WTC11 (cell line): ENCODE results near the gene MED27. TPM values are rescaled to one million over a fixed set of nuclear protein-coding genes. Genes with fewer than 3 reads are reported as not detected.

Experiments
- ATAC-seq: fragments of 200-7000 bp; cut with Tn5 transposase; 2 replicates; pipeline ENCODE4 v1.10.0; 2021; ENCODE audit warnings: mild to moderate bottlenecking, moderate library complexity
- CTCF ChIA-PET: fragments of 300-600 bp; sonication (Branson Sonifier 250); formaldehyde crosslinking; loops from one replicate; lab custom pipeline; 2021; ENCODE audit warnings: antibody characterized with exemption; lab: Charles Lee
- POLR2A ChIA-PET: fragments of 350-600 bp; sonication (Branson Sonifier 250); formaldehyde crosslinking; loops from one replicate; lab custom pipeline; 2021; ENCODE audit warnings: antibody characterized with exemption; lab: Charles Lee
- DNase-seq: peaks from one replicate; pipeline ENCODE4 v3.0.0; 2021; ENCODE audit warnings: low spot score
- H3K27ac Mint-ChIP-seq: 2 replicates; pipeline ENCODE4 v1.8.0; 2021; ENCODE audit warnings: mixed read lengths
- H3K27me3 Mint-ChIP-seq: 2 replicates; pipeline ENCODE4 v1.8.0; 2021; ENCODE audit warnings: low read depth, mild to moderate bottlenecking, moderate library complexity, mixed read lengths
- H3K36me3 Mint-ChIP-seq: 2 replicates; pipeline ENCODE4 v1.8.0; 2021; ENCODE audit warnings: mixed read lengths
- H3K4me1 Mint-ChIP-seq: 2 replicates; pipeline ENCODE4 v1.8.0; 2022; ENCODE audit warnings: mixed read lengths
- H3K4me3 Mint-ChIP-seq: 2 replicates; pipeline ENCODE4 v1.8.0; 2021; ENCODE audit warnings: mild to moderate bottlenecking, moderate library complexity, mixed read lengths
- H3K9me3 Mint-ChIP-seq: 2 replicates; pipeline ENCODE4 v1.8.0; 2021; ENCODE audit warnings: mixed read lengths
- ATF1 ChIP-seq: sonication (generic); formaldehyde crosslinking; IDR thresholded peaks from 2 replicates; pipeline ENCODE4 v1.8.1; 2023; ENCODE audit warnings: mild to moderate bottlenecking, moderate library complexity, missing genetic modification reagents
- ETV6 ChIP-seq: sonication (generic); formaldehyde crosslinking; IDR thresholded peaks from 2 replicates; pipeline ENCODE4 v1.8.1; 2022; ENCODE audit warnings: mild to moderate bottlenecking, missing genetic modification reagents
- FOXJ3 ChIP-seq: sonication (generic); formaldehyde crosslinking; IDR thresholded peaks from 2 replicates; pipeline ENCODE4 v1.9.0; 2021; ENCODE audit warnings: missing genetic modification reagents, mild to moderate bottlenecking, borderline replicate concordance
- FOXP1 ChIP-seq: sonication (generic); formaldehyde crosslinking; IDR thresholded peaks from 2 replicates; pipeline ENCODE4 v1.8.0; 2022; ENCODE audit warnings: missing genetic modification reagents, mild to moderate bottlenecking, moderate library complexity, borderline replicate concordance
- NFYB ChIP-seq: sonication (generic); formaldehyde crosslinking; conservative IDR thresholded peaks from 2 replicates; pipeline ENCODE4 v1.8.0; 2022; ENCODE audit warnings: low read depth, missing genetic modification reagents
- NR1H2 ChIP-seq: sonication (generic); formaldehyde crosslinking; IDR thresholded peaks from 2 replicates; pipeline ENCODE4 v1.9.0; 2021; ENCODE audit warnings: mild to moderate bottlenecking, moderate library complexity, missing genetic modification reagents
- RORB ChIP-seq: fragments of 250-450 bp; sonication (Bioruptor Pico); IDR thresholded peaks from 2 replicates; pipeline ENCODE4 v1.9.0; 2021; ENCODE audit warnings: mild to moderate bottlenecking
- SOX15 ChIP-seq: fragments of 250-450 bp; sonication (Bioruptor Pico); IDR thresholded peaks from 2 replicates; pipeline ENCODE4 v1.9.0; 2021; ENCODE audit warnings: mild to moderate bottlenecking
- TCF7 ChIP-seq: sonication (generic); formaldehyde crosslinking; IDR thresholded peaks from 2 replicates; pipeline ENCODE4 v1.8.0; 2022; ENCODE audit warnings: mild to moderate bottlenecking, low read depth, missing genetic modification reagents, moderate library complexity
- TEAD4 ChIP-seq: sonication (generic); formaldehyde crosslinking; IDR thresholded peaks from 2 replicates; pipeline ENCODE4 v1.8.0; 2022; ENCODE audit warnings: mild to moderate bottlenecking, missing genetic modification reagents
- ZNF416 ChIP-seq: fragments of 250-450 bp; sonication (Bioruptor Pico); IDR thresholded peaks from 2 replicates; pipeline ENCODE4 v1.9.0; 2021; ENCODE audit warnings: mild to moderate bottlenecking, inconsistent platforms
- ZNF423 ChIP-seq: fragments of 250-450 bp; sonication (Bioruptor Pico); IDR thresholded peaks from 2 replicates; pipeline ENCODE4 v2.1.2; 2022; ENCODE audit warnings: mild to moderate bottlenecking, moderate library complexity
- total RNA-seq: library from RNA; stranded (reverse); gene quantifications from 3 replicates; pipeline ENCODE4 v1.2.3, GENCODE V29; 2021
- TF ChIP-seq, protein P1 (sequence below): sonication (generic); formaldehyde crosslinking; IDR thresholded peaks from 2 replicates; pipeline ENCODE4 v1.8.0; 2022; ENCODE audit warnings: mild to moderate bottlenecking, missing genetic modification reagents
- TF ChIP-seq, protein P2 (sequence below): sonication (generic); formaldehyde crosslinking; conservative IDR thresholded peaks from 2 replicates; pipeline ENCODE4 v1.8.1; 2022; ENCODE audit warnings: mild to moderate bottlenecking, missing genetic modification reagents
- TF ChIP-seq, protein P3 (sequence below): fragments of 250-450 bp; sonication (Bioruptor Pico); IDR thresholded peaks from 2 replicates; pipeline ENCODE4 v2.1.2; 2022; ENCODE audit warnings: mild to moderate bottlenecking, moderate library complexity
- TF ChIP-seq, protein P4 (sequence below): sonication (generic); formaldehyde crosslinking; IDR thresholded peaks from 2 replicates; pipeline ENCODE4 v1.8.1; 2023; ENCODE audit warnings: mild to moderate bottlenecking, missing genetic modification reagents, moderate library complexity
- TF ChIP-seq, protein P5 (sequence below): sonication (generic); formaldehyde crosslinking; IDR thresholded peaks from 2 replicates; pipeline ENCODE4 v1.8.1; 2022; ENCODE audit warnings: low read depth, missing genetic modification reagents, borderline replicate concordance
- TF ChIP-seq, protein P6 (sequence below): sonication (generic); formaldehyde crosslinking; IDR thresholded peaks from 2 replicates; pipeline ENCODE4 v1.8.0; 2023; ENCODE audit warnings: missing genetic modification reagents
- TF ChIP-seq, protein P7 (sequence below): sonication (generic); formaldehyde crosslinking; IDR thresholded peaks from 2 replicates; pipeline ENCODE4 v1.8.1; 2022; ENCODE audit warnings: mild to moderate bottlenecking, missing genetic modification reagents, moderate library complexity, borderline replicate concordance
- TF ChIP-seq, protein P8 (sequence below): sonication (generic); formaldehyde crosslinking; IDR thresholded peaks from 2 replicates; pipeline ENCODE4 v1.8.1; 2022; ENCODE audit warnings: missing genetic modification reagents, borderline replicate concordance

The MED27 gene
- total RNA-seq, 1 experiment from 2014 or later: 27.9 TPM

DNA sequence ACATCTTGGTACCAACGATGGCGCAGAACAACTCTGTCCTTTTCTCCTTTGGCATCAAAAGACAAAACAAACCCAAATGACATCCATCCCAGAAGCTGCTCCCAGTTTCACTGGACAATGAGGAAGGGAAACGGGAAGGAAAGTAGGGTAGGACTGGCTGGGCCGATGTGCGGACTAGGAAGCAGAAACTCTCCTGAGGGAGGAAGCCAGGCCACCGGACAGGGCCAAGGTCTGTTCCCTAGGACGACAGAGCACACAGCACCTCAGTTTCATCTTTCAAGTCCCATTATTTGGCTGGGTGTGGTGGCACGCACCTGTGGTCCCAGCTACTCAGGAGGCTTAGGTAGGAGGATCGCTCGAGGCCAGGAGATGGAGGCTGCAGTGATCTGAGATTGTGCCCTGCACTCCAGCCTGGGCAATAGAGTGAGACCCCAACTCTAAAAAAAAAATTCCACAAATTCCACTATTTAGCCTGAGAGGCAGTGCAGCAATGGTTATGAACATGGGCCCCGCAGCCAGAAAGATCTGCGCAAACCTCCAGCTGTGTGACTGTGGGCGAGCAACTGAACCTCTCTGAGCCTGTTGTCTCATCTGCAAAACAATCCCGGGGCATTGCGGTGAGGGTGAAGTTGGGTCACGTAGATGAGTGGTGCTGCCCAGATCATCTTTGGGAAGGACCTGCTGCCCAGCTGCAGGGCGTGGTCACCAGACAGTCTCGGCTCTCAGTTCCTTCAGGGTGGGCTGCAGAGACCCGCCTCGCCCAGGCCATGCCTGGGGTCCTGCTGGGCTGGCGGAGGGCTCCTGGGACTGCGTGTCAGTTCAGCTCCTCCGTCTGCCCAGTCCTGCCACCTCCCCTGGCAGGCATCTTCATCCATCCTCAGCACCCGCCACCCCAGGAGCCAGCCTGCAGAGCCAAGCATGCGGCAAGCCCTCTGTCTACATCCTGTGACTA lies 238.6 kb downstream of the MED27 start:
- DNase-seq: no peak
- POLR2A ChIA-PET: no interaction called here
- peaks cover 14% of the 10 kb centered on the region for H3K4me1 Mint-ChIP-seq
- H3K27me3 Mint-ChIP-seq: no peaks in the 10 kb centered on the region
- no peak for ATAC-seq
- H3K36me3 Mint-ChIP-seq: no peaks in the 10 kb centered on the region
- H3K27ac Mint-ChIP-seq: no peak overlapping the region
- CTCF ChIA-PET: interaction anchor here (1.3 to 1.5 kb wide), 3 partner anchors 9 to 327 kb away, joined by 3 to 6 read pairs (median 5); no protein-coding TSS in a partner anchor
- no peaks in the 10 kb centered on the region for H3K9me3 Mint-ChIP-seq
- TF ChIP-seq, protein P1, sequence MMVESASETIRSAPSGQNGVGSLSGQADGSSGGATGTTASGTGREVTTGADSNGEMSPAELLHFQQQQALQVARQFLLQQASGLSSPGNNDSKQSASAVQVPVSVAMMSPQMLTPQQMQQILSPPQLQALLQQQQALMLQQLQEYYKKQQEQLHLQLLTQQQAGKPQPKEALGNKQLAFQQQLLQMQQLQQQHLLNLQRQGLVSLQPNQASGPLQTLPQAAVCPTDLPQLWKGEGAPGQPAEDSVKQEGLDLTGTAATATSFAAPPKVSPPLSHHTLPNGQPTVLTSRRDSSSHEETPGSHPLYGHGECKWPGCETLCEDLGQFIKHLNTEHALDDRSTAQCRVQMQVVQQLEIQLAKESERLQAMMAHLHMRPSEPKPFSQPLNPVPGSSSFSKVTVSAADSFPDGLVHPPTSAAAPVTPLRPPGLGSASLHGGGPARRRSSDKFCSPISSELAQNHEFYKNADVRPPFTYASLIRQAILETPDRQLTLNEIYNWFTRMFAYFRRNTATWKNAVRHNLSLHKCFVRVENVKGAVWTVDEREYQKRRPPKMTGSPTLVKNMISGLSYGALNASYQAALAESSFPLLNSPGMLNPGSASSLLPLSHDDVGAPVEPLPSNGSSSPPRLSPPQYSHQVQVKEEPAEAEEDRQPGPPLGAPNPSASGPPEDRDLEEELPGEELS (CRISPR knock-in tag): no peak
- no peak for TF ChIP-seq TCF7 (CRISPR knock-in tag)
- no peak for TF ChIP-seq ATF1
- TF ChIP-seq ZNF416 (CRISPR knock-in tag): no peak
- no peak for TF ChIP-seq FOXJ3 (CRISPR knock-in tag)
- TF ChIP-seq, protein P2, sequence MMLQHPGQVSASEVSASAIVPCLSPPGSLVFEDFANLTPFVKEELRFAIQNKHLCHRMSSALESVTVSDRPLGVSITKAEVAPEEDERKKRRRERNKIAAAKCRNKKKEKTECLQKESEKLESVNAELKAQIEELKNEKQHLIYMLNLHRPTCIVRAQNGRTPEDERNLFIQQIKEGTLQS (CRISPR knock-in tag): no peak
- TF ChIP-seq ZNF423: no peak
- TF ChIP-seq, protein P3, sequence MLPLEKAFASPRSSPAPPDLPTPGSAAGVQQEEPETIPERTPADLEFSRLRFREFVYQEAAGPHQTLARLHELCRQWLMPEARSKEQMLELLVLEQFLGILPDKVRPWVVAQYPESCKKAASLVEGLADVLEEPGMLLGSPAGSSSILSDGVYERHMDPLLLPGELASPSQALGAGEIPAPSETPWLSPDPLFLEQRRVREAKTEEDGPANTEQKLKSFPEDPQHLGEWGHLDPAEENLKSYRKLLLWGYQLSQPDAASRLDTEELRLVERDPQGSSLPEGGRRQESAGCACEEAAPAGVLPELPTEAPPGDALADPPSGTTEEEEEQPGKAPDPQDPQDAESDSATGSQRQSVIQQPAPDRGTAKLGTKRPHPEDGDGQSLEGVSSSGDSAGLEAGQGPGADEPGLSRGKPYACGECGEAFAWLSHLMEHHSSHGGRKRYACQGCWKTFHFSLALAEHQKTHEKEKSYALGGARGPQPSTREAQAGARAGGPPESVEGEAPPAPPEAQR (CRISPR knock-in tag): no peak
- TF ChIP-seq SOX15 (CRISPR knock-in tag): no peak
- TF ChIP-seq, protein P4, sequence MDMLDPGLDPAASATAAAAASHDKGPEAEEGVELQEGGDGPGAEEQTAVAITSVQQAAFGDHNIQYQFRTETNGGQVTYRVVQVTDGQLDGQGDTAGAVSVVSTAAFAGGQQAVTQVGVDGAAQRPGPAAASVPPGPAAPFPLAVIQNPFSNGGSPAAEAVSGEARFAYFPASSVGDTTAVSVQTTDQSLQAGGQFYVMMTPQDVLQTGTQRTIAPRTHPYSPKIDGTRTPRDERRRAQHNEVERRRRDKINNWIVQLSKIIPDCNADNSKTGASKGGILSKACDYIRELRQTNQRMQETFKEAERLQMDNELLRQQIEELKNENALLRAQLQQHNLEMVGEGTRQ (CRISPR knock-in tag): no peak
- TF ChIP-seq, protein P5, sequence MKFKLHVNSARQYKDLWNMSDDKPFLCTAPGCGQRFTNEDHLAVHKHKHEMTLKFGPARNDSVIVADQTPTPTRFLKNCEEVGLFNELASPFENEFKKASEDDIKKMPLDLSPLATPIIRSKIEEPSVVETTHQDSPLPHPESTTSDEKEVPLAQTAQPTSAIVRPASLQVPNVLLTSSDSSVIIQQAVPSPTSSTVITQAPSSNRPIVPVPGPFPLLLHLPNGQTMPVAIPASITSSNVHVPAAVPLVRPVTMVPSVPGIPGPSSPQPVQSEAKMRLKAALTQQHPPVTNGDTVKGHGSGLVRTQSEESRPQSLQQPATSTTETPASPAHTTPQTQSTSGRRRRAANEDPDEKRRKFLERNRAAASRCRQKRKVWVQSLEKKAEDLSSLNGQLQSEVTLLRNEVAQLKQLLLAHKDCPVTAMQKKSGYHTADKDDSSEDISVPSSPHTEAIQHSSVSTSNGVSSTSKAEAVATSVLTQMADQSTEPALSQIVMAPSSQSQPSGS: no peak
- no peak for TF ChIP-seq ETV6 (CRISPR knock-in tag)
- TF ChIP-seq FOXP1 (CRISPR knock-in tag): no peak
- no peak for TF ChIP-seq RORB (CRISPR knock-in tag)
- TF ChIP-seq TEAD4 (CRISPR knock-in tag): no peak
- TF ChIP-seq, protein P6, sequence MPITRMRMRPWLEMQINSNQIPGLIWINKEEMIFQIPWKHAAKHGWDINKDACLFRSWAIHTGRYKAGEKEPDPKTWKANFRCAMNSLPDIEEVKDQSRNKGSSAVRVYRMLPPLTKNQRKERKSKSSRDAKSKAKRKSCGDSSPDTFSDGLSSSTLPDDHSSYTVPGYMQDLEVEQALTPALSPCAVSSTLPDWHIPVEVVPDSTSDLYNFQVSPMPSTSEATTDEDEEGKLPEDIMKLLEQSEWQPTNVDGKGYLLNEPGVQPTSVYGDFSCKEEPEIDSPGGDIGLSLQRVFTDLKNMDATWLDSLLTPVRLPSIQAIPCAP: no peak
- TF ChIP-seq, all 79 proteins: peak for 0
- no peak overlapping the region for H3K4me3 Mint-ChIP-seq

DNA sequence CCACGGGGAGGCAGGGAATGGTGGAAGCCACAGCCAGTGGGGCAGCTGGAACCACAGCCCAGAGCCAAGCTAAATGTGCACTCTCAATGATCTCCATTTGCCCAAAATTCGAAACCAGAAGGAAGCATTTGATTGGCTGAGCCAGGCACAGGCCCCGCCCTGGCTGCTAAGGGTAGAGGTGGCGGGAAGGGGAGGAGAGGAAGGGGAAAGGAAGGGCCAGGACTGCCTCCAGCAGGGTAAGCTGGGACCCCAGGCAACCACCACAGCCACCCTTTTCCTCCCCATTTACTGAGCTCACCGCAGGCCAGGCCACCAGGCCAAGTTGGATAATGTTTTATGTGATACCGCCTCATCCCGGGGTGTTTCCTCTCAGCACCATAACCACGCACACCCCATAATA lies 239.4 kb downstream of the MED27 start:
- TF ChIP-seq NR1H2: no peak
- TF ChIP-seq, protein P7, sequence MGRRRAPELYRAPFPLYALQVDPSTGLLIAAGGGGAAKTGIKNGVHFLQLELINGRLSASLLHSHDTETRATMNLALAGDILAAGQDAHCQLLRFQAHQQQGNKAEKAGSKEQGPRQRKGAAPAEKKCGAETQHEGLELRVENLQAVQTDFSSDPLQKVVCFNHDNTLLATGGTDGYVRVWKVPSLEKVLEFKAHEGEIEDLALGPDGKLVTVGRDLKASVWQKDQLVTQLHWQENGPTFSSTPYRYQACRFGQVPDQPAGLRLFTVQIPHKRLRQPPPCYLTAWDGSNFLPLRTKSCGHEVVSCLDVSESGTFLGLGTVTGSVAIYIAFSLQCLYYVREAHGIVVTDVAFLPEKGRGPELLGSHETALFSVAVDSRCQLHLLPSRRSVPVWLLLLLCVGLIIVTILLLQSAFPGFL: no peak
- TF ChIP-seq, protein P8, sequence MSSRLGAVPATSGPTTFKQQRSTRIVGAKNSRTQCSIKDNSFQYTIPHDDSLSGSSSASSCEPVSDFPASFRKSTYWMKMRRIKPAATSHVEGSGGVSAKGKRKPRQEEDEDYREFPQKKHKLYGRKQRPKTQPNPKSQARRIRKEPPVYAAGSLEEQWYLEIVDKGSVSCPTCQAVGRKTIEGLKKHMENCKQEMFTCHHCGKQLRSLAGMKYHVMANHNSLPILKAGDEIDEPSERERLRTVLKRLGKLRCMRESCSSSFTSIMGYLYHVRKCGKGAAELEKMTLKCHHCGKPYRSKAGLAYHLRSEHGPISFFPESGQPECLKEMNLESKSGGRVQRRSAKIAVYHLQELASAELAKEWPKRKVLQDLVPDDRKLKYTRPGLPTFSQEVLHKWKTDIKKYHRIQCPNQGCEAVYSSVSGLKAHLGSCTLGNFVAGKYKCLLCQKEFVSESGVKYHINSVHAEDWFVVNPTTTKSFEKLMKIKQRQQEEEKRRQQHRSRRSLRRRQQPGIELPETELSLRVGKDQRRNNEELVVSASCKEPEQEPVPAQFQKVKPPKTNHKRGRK (CRISPR knock-in tag): no peak
- TF ChIP-seq NFYB (CRISPR knock-in tag): peak; percentile 21; the same call in 1 of the 2 replicates
- TF ChIP-seq, all 79 proteins: peak for 1
- Mint-ChIP-seq H3K27ac (no peak overlapping the region), H3K4me1 (peaks cover 14% of the 10 kb centered on the region), H3K27me3 (no peaks in the 10 kb centered on the region), H3K4me3 (no peak overlapping the region), H3K9me3 (no peaks in the 10 kb centered on the region), H3K36me3 (no peaks in the 10 kb centered on the region)
- ATAC-seq: no peak; the same call in 1 of the 2 replicates
- no peak for DNase-seq
- ChIA-PET CTCF (interaction anchor here (0.6 to 1.6 kb wide), 6 partner anchors 10 to 396 kb away, joined by 3 to 6 read pairs (median 4); no protein-coding TSS in a partner anchor), POLR2A (no interaction called here)
